Erythroblast (primary cell): ENCODE results near the gene SEMA3F.

ENCODE experiments used
- DNase-seq, 2 experiments: peaks; one replicate each; lab custom pipeline; 2025; lab: John Stamatoyannopoulos, UW
- GATA1 ChIP-seq: IDR thresholded peaks from 2 replicates; pipeline ENCODE4 v1.6.1; 2011; ENCODE audit warnings: low read depth, mild to moderate bottlenecking, control low read depth, low read length, moderate library complexity
- POLR2A ChIP-seq: IDR thresholded peaks from 2 replicates; pipeline ENCODE4 v1.6.1; 2011; ENCODE audit warnings: mild to moderate bottlenecking, low read length

Gene SEMA3F

DNA sequence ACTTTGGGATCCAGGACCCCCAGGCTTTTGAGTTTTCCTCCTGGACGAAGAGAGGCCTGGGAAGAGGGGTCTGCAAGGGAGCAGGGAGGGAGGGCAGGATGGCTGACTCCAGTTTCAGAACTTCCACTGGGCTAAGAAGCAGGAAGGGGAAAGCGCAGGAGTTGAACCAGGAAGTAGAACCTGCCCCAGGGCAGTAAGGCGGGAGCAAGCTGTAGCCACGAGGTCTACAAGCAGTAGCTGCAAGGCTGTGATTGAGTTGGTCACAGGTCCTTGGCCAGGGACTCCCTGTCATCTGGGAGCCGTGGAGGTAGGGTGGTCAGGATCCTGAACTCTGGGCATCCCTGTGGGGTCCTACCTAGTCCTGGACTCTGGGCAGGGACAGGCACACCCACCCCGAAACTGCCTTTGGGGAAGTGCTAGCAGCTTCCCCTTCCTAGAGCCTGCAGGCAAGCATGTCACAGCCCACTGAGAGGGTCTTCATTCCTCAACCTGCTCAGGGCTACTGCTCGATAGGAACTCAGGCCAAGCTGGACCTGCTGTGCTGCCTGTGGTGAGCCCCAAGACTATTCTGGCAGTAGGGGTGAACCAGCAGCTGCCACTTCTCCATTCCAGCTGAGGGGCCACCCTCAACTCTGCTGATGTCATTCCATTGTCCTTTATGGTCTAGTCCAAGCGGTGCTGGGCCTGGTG lies 75.1 kb downstream of the SEMA3F start:
- DNase-seq: no peak
- no peak for TF ChIP-seq GATA1
- no peak for TF ChIP-seq POLR2A

DNA sequence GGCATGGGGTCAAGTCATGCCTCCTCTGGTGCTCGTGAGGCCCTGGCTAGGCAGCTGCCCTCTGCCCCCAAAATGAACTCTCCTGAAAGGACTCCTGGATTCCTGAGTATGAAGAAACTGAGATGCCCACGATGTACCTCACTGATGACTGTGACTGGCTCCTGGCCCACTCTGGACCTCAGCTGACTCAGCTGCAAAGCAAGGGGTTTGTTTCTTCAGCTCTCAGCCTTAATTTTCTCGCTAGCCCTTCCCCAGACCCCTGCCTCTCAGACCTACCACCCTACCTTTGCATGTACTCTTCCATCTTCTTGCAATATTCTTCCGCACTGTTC lies 75.6 kb downstream of the SEMA3F start:
- no peak for TF ChIP-seq GATA1
- TF ChIP-seq POLR2A: no peak
- no peak for DNase-seq

GRCh38 chr3:50231581-50231980 lies 76.5 kb downstream of the SEMA3F start:
- TF ChIP-seq POLR2A (no peak), GATA1 (no peak)
- DNase-seq: no peak

- no peak for DNase-seq
- TF ChIP-seq GATA1: no peak
- no peak for TF ChIP-seq POLR2A
Measured at GRCh38 chr3:50232303-50232702, 77.2 kb downstream of the SEMA3F start.

DNA sequence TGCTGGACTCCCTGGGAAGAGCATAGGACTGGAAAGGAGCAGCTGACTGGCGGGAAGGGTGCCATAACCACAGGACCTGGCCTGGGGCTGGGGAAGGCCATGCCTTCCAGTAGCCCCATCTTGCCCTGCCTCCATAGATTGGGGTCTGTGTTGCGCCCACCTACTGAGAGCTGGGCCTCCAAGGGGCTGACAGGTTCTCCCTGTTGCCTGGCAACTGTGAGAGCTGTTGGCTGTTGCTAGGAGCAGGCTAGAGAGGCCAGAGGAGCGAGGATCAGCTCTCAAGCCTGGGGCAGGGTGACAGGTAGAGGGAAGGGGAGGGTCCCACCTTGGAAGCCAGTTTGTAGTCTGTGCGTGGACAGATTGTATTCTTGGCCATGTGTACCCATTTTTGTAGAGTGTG lies 78.1 kb downstream of the SEMA3F start:
- TF ChIP-seq GATA1: no peak
- TF ChIP-seq POLR2A: no peak
- no peak for DNase-seq

- peak; percentile 97 to 99 for DNase-seq
- TF ChIP-seq POLR2A (peak; percentile 78), GATA1 (no peak)
Measured at GRCh38 chr3:50235716-50236483, 80.8 kb downstream of the SEMA3F start, which contains the start of gene GNAI2. GNAI2 (plus strand) TSS chr3:50236204; CDS start chr3:50236336, 132 bp downstream.

GRCh38 chr3:50236484-50237132 lies 81.5 kb downstream of the SEMA3F start:
- DNase-seq: no peak
- TF ChIP-seq GATA1: no peak
- TF ChIP-seq POLR2A: no peak

DNA sequence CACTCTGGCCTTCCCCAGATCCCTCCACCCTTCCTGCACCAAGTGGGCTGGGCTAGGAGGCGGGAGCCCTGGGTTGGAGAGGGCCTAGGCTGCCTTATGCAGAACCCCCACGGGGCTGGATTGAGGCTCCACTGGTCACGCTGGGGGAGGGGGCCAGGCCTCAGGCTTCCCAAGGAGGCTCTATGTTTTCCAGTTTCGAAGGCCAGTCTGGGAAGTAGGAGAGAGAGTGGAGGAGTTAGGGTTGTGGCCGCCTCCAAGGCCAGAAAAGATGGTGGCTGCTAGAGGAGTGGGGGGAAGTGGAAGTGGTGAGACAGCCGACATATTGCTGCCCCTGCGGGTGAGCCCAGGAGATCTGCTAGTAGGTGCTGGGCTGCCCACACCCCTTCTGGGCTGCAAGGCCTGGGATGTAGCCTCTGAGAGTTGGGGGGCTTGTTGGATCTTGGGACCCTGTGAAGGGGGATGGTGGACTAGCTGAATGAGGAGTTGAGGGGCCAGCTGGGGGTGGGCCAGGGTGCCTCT lies 82.1 kb downstream of the SEMA3F start:
- no peak for TF ChIP-seq GATA1
- no peak for TF ChIP-seq POLR2A
- peak in 1 of 2 experiments; percentile 39 for DNase-seq

- DNase-seq: peak; percentile 78 to 81
- TF ChIP-seq GATA1 (no peak), POLR2A (peak; percentile 61)
Measured at GRCh38 chr3:50237754-50238548, 82.8 kb downstream of the SEMA3F start.

GRCh38 chr3:50238549-50239026 lies 83.5 kb downstream of the SEMA3F start:
- peak; percentile 56 to 72 for DNase-seq
- no peak for TF ChIP-seq POLR2A
- no peak for TF ChIP-seq GATA1
